Measurements from ENCODE around the gene FTCD. TPM values are rescaled to one million over a fixed set of nuclear protein-coding genes. Genes with fewer than 3 reads are reported as not detected.
A peak's percentile ranks its signal among the peaks of the same experiment; 100 is the strongest.

FTCD gene
- total and polyA plus RNA-seq, 3 donors from 2014 or later: 49.2 to 63.5 (median 50.5) TPM

- intact Hi-C loops (cut with DNase I; ENCODE audit: low total_unique reads): no loop called here
- Histone ChIP-seq H3K4me3 (no peak overlapping the region), H3K4me1 (peaks cover 6% of the 10 kb centered on the region), H3K9me3 (no peaks in the 10 kb centered on the region), H3K27ac (no peak overlapping the region), H3K36me3 (ENCODE audit: low read depth, missing control alignments) (no peaks in the 10 kb centered on the region), H3K27me3 (no peaks in the 10 kb centered on the region)
- 76 to 85% methylated on average over 13 of the region's 13 CpGs for WGBS, 2 donors
- TF ChIP-seq POLR2A (IDR thresholded peaks at IDR 0.05) (no peak), CTCF (IDR thresholded peaks at IDR 0.05) (no peak)
- no peak for DNase-seq
Observed at GRCh38 chr21:46199436-46200373, 44.3 kb upstream of the FTCD start.

GRCh38 chr21:46196733-46197132, 41.4 kb upstream of the FTCD start:
- Histone ChIP-seq H3K4me1 (peaks cover 6% of the 10 kb centered on the region), H3K9me3 (no peaks in the 10 kb centered on the region), H3K27me3 (no peaks in the 10 kb centered on the region), H3K36me3 (ENCODE audit: low read depth, missing control alignments) (no peaks in the 10 kb centered on the region), H3K27ac (no peak overlapping the region), H3K4me3 (no peak overlapping the region)
- TF ChIP-seq POLR2A (IDR thresholded peaks at IDR 0.05): no peak
- no peak for TF ChIP-seq CTCF (IDR thresholded peaks at IDR 0.05)
- intact Hi-C loops (cut with DNase I; ENCODE audit: low total_unique reads): no loop called here
- 89 to 92% methylated on average over 20 of the region's 20 CpGs for WGBS, 2 donors
- no peak for DNase-seq

GRCh38 chr21:46195595-46196195, 40.3 kb upstream of the FTCD start:
- no peaks in the 10 kb centered on the region for H3K36me3 ChIP-seq (ENCODE audit: low read depth, missing control alignments)
- H3K27me3 ChIP-seq: no peaks in the 10 kb centered on the region
- TF ChIP-seq POLR2A (IDR thresholded peaks at IDR 0.05) (no peak), CTCF (IDR thresholded peaks at IDR 0.05) (no peak)
- H3K4me3 ChIP-seq: no peak overlapping the region
- H3K27ac ChIP-seq: no peak overlapping the region
- no peaks in the 10 kb centered on the region for H3K9me3 ChIP-seq
- WGBS, 2 donors: 94% methylated on average over 6 to 20 of the region's 20 CpGs
- H3K4me1 ChIP-seq: peaks cover 9% of the 10 kb centered on the region
- intact Hi-C loops (cut with DNase I; ENCODE audit: low total_unique reads): no loop called here
- DNase-seq: no peak

GRCh38 chr21:46194374-46195334, 39.3 kb upstream of the FTCD start:
- intact Hi-C loops (cut with DNase I; ENCODE audit: low total_unique reads): no loop called here
- no peak overlapping the region for H3K4me3 ChIP-seq
- no peaks in the 10 kb centered on the region for H3K27me3 ChIP-seq
- no peak for TF ChIP-seq CTCF (IDR thresholded peaks at IDR 0.05)
- H3K36me3 ChIP-seq (ENCODE audit: low read depth, missing control alignments): no peaks in the 10 kb centered on the region
- 92 to 93% methylated on average over 18 to 34 of the region's 34 CpGs for WGBS, 2 donors
- peaks cover 14% of the 10 kb centered on the region for H3K4me1 ChIP-seq
- H3K9me3 ChIP-seq: no peaks in the 10 kb centered on the region
- peak; percentile 10 for DNase-seq
- H3K27ac ChIP-seq: no peak overlapping the region
